ENCODE results near the gene HOXA7.

The HOXA7 gene

DNA sequence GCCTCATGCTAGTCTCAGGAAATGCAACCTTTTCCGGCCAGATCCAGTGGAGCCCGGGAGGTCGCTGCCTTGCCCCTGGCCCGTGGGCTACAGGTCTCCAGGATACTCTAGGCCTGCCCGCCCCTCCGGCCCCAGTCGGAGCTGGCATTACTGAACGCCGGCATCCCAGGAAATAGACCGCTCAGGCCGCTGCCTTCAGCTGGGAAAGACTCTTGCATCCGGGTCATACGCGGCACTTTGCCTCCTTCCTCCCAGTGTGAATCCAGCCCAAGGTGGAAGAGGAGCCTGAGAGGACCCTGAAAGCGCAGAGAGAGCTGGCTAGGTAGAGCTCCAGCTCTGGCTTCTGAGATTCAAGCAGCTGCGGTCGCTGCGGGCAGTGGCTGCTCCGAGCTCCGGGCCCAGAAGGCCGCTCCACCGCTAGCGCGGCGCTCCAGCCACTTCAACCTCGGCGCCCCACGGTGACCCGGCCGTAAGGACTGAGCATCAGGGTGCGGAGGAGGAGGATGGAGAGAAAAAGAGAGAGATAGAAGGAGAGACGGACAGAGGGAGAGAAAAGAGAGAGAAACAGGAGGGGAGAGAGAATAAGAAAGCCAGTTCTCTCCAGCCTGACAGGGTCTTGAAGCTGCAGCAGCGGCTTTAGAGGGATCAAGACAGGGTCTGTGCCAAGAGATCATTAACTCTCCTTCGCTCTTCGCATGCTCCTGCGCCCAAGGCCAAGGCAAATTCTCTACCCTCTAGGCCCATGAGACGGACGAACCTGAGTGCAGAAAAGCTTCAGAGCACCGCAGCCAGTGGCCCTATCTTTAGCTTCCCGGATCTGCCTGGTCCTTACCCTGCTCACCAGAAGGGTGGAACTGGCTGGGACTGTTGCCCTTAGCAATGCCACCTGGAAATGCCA lies 19.4 kb upstream of the HOXA7 start:
- H3K4me3 ChIP-seq (ENCODE audit: low read depth, low read length), result no peak overlapping the region
- TF ChIP-seq, protein P1, sequence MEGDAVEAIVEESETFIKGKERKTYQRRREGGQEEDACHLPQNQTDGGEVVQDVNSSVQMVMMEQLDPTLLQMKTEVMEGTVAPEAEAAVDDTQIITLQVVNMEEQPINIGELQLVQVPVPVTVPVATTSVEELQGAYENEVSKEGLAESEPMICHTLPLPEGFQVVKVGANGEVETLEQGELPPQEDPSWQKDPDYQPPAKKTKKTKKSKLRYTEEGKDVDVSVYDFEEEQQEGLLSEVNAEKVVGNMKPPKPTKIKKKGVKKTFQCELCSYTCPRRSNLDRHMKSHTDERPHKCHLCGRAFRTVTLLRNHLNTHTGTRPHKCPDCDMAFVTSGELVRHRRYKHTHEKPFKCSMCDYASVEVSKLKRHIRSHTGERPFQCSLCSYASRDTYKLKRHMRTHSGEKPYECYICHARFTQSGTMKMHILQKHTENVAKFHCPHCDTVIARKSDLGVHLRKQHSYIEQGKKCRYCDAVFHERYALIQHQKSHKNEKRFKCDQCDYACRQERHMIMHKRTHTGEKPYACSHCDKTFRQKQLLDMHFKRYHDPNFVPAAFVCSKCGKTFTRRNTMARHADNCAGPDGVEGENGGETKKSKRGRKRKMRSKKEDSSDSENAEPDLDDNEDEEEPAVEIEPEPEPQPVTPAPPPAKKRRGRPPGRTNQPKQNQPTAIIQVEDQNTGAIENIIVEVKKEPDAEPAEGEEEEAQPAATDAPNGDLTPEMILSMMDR (IDR thresholded peaks at IDR 0.05; ENCODE audit: low read depth, low read length), result no peak

DNA sequence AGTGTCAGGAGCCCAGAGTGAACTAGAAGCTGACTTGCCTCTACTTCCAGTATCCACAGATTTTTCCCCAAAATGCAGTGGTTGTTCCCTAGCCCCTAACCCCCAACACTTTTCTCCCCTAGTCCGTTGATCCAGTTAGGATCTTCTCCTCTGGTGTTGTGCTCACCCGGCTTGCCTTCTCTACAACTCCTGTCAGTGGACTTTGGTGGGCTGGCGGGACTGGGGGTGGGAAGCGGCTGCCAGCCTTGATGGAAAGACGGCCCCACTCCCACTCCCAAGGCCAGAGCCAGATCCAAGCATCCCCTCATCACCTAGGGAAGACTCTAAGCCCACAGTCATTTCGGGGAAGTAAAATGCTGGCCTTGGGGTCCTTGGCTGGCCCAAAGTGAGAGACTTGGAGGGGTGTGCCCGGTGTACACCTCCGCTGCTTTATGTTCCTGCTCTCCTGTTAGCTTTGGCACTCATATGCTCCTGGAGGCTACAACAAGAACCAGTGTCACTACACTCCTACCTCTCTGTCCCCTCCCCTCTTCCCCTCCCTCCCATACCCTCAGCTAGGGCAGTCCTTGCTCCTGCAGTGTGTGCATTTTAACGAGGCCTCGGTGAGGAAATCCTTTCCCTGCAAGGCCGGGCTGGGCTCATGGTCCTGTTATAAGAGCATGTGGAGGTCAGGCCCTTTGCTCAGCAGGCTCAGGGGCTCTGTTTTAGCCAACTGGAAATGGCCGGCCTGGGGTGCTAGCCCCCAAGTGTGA lies 18.6 kb upstream of the HOXA7 start:
- H3K4me3 ChIP-seq (ENCODE audit: low read depth, low read length), result no peak overlapping the region
- TF ChIP-seq, protein P1 (IDR thresholded peaks at IDR 0.05; ENCODE audit: low read depth, low read length), result no peak

DNA sequence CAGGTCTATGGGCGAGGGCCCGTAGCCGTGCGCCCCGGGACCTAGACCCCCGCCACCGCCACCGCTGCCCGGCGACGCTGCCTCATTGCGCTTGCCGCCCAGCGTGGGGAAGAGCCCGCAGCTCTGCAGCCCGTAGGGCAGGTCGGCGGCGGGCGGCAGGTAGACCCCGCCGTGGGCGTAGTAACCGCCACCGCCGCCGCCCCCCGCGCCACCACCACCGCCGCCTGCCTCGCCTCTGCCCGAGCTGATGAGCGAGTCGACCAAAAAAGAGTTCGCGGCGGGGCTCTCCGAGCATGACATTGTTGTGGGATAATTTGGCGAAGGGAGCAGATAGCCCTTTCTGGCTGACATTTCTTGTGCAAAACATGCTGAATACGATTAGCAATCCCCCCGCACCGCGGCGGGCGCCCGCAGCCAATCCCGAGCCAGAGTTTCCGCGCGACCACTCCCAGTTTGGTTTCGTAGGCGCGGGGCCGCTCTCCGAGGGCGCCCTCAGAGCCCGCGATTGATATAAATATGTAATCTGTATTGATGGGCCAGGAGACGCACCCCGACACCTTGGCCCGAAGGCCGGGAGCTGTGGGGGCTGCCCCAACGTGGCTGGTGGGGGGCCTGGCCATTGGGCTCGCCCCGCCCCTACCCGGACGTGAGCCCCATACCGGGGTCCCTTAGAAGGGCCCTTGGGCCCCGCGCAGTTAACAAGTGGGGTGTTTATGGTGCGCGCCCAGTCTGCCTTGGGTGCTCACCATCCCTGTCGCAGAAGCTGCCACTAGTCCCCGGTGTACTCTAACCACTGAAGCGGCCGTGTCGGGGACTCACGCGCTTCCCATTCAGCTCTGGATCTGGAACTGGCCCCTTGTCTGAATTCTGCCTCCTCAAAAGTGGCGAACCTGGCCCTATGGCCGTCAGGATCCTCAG lies 17.7 kb upstream of the HOXA7 start, which contains the start of gene HOXA10:
Gene HOXA10, minus strand, starts transcription at position 365 of the 918 bp plus-strand sequence. Its CDS starts 14 bp downstream, at position 351.
- TF ChIP-seq, protein P1 (IDR thresholded peaks at IDR 0.05; ENCODE audit: low read depth, low read length), result no peak
- H3K4me3 ChIP-seq (ENCODE audit: low read depth, low read length), result peak within 1 kb of the TSS; percentile 42

DNA sequence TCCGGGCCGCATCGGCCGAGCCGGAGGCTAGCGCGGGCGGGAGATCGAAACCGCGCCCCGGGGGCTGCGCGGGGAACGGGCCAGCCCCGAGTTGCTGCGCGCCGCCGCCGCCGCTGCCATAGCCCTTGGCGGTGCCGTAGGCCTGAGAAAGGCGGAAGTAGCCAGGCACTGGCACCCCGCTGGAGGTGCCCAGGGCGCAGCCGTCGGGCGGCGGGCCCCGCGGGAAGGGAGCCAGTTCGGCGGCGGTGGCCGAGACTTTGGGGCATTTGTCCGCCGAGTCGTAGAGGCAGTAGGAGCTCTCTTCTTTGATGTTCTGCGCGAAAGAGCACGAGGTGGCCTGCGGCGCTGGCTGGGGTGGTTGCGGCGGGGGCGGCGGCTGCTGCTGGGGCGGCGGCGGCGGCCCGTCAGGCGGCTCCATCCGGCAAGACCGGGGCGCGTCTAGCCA lies 17.1 kb upstream of the HOXA7 start:
- TF ChIP-seq, protein P1 (IDR thresholded peaks at IDR 0.05; ENCODE audit: low read depth, low read length), result no peak
- H3K4me3 ChIP-seq (ENCODE audit: low read depth, low read length), result peak overlapping the region; percentile 42

DNA sequence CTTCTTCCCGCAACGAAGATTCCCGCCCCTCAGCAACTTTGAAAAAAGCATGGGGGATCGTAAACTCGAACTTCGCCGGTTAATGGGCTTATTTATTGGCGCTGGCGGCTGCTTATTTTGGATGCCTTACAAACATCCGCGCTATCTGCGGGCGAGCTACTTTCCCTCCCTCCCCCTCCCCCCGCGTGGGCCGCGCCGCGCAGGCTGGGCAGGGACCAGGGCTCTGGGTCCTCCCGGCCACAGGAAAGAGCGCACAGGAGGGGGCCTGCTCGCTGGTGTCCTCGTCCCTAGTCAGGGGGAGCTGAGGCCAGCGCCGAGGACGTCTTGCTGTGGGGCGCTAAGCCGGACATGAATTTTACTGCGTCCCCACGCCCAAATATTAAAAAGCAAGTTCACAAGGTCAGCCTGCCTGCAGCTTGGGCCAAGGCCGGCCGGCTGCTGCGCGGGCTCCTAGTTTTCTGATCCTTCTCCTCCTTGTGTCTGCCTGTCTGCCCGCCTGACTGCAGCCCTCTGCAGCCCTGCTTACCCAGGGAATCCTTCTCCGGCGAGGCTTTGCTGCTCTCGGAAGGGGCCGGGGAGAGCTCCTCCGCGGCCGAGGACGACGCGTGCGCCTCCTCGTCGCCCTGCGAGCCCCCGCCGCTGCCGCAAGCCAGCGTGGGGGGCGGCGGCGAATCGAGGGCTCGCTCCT lies 16.5 kb upstream of the HOXA7 start:
- TF ChIP-seq, protein P1 (IDR thresholded peaks at IDR 0.05; ENCODE audit: low read depth, low read length), result no peak
- peak overlapping the region; percentile 42 for H3K4me3 ChIP-seq (ENCODE audit: low read depth, low read length)

DNA sequence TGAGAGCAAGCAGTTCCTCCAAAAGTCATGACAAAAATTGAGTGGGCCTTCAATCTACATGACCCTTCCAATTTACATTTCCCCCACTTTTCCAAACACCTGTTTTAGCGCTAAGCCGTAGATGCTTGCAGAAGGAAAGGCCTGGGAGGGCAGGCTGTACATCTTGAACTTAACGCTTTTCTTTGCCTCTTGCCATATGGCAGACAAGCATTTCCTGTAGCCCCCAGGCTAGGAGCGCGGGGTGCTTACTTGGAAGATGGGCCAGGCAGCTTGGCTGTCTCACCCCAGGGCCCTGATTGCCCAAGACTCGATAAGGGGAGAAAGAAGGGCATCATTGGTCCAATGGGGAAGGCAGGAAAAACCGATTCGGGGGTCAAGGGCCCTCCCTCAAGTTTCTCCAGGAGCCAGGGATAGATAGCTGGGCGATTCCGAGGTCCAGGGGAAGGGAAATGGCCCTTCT lies 15.9 kb upstream of the HOXA7 start:
- TF ChIP-seq, protein P1 (IDR thresholded peaks at IDR 0.05; ENCODE audit: low read depth, low read length), result no peak
- H3K4me3 ChIP-seq (ENCODE audit: low read depth, low read length), result no peak overlapping the region

Measured in WI38 (cell line).